NT2/D1 (cell line): ENCODE measurements around the gene SGCB.

Experiments used
- SUZ12 ChIP-seq: IDR thresholded peaks from 2 replicates; pipeline ENCODE4 v1.6.1; 2011; ENCODE audit not compliant: insufficient read length, insufficient read depth; ENCODE audit errors: extremely low read depth
- ZNF274 ChIP-seq: IDR thresholded peaks from 2 replicates; pipeline ENCODE4 v1.6.1; 2011; ENCODE audit warnings: mild to moderate bottlenecking, low read depth, low read length

- TF ChIP-seq ZNF274 (no peak), SUZ12 (no peak)
Observed at GRCh38 chr4:51995647-51996220, 42.4 kb downstream of the SGCB start.
